Left forelimb (tissue), 1 donor: ENCODE measurements around the gene DDX31.

Source experiments
- DNase-seq: peaks from one replicate; pipeline ENCODE4 v3.0.0-alpha.2; 2018; ENCODE audit warnings: low spot score

The DDX31 gene

GRCh38 chr9:132546148-132547051 is 123.4 kb downstream of the DDX31 start:
- DNase-seq: peak; percentile 71

- DNase-seq: no peak
These were observed 124.2 kb downstream of the DDX31 start for GRCh38 chr9:132545578-132545977.

- no peak for DNase-seq
These were observed 125.8 kb downstream of the DDX31 start for GRCh38 chr9:132543960-132544359.

- no peak for DNase-seq
These were observed 126.5 kb downstream of the DDX31 start for GRCh38 chr9:132543251-132543650.
